Activated naive CD4-positive, alpha-beta T cell (primary cell): ENCODE measurements around the gene OSBPL2.

Experiments
- DNase-seq, 4 experiments: peaks; one replicate each; lab custom pipeline; 2025; lab: John Stamatoyannopoulos, UW

Gene OSBPL2

DNA sequence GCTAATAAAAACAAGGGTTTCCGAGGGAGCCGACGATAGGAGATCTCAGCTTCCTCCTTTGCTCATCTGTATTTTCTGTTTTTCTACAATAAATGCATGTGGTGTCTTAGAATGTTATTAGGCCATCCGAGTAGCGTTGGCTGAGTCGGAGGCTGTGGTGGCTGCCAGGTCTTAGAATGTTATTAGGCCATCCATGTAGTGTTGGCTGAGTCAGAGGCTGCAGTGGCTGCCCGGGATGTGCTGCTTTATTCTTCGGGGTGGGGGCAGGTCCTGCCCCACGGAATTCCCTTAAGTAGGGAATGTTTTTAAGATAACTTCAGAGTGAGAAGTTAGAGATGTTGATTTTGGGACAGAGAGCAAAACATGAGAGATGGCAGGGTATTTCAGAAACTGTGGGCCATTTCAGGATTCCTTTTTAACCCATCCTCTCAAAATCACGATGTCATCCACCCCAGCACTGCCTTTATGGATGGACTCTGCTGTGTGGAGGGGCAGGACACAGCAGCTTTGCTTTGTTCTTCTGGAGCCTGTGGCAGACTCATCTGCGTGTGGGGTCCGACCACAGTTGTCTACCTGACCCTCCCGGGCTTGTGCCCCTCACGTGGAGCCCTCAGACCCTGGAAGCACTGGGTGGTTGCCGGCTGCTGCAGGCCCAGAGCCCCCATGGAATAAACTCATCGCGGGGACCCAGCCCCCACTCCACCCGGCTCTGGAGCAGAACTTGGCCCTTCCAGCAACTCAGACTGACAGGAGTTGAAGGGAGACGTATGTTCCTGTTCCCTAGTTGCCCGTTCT, 20.4 kb downstream of the OSBPL2 start:
- no peak for DNase-seq

DNA sequence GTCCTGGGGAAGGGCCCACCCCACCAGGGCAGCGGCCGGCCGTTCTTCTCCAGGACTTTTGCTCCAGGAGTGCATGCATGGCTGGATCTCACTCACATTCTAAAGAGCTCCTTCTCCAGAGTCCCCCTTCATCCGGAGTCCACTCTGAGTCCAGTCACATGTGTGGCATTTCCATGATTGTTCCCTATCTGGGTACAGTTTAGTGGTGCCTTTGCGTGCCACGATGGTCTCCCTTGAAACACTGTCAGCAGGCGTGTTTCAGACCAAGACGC, 20.9 kb downstream of the OSBPL2 start:
- DNase-seq: no peak

DNA sequence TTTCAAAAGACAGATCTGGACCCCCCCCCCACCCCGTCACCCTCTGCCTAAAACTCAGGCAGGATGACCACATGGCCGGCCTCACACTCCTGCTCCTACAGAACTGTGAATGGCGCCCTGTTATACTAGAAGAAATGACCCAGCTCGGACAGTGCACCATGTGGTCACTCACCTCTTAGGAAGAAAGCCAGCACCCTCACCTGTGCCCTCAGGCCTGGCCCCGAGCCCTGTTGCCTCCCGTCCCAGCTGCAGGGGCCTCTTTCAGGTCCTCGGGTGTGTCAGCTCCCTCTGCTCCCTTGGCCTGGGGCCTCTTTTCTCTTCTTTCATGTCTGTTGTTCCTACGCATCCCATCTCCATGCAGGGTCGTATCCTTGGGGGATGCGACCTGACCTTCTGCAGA, 23.7 kb downstream of the OSBPL2 start:
- no peak for DNase-seq

DNA sequence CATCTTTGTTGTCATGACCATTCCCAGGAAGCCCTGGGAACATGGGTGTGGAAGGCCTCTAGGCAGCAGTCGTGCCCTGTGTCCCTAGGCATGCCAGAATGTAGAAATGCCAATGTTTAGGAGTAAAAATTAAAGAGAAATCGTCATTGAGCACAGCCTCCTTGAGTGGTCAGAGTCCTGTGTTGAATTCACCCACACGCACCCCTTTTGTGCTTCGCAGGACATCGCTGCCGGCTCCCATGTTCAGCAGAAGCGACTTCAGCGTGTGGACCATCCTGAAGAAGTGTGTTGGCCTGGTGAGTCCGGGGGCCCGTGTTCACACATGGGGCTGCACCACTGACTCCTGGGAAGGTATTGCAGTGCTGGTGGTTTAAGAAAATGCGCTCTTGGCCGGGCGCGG, 25.1 kb downstream of the OSBPL2 start:
- DNase-seq: no peak

DNA sequence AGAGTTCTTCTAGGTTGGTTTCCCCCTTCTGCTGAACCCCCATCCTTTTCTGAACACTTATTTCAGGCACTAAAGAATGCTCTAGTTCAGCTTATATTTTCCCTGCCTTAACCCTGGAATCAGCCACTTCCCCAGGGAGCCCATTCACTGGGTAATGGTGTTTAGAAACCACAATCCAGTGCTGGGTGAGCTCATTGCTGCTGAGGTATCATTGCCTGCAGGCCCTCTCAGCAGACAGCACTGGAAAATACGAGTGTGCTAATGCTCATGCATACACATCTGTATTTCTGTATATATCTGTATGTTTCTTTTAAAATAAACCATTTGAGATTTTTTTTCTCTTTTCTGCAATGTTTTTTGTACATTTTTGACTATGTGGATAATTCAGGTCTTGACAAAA, 27.0 kb downstream of the OSBPL2 start:
- DNase-seq: no peak

DNA sequence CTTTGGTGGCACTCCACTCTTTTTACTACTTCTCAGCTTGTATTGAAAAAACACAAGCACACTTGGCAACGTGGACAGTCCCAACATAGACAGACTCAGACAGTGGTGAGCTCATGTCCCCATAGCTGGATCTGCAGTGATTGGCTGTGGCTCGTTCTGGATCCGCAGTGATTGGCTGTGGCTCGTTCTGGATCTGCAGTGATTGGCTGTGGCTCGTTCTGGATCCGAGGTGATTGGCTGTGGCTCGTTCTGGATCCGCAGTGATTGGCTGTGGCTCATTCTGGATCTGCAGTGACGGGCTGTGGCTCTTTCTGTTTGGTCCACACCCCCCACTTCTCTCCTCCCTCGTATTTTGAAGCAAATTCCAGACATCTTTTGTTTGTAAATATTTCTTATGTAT, 28.0 kb downstream of the OSBPL2 start:
- no peak for DNase-seq

DNA sequence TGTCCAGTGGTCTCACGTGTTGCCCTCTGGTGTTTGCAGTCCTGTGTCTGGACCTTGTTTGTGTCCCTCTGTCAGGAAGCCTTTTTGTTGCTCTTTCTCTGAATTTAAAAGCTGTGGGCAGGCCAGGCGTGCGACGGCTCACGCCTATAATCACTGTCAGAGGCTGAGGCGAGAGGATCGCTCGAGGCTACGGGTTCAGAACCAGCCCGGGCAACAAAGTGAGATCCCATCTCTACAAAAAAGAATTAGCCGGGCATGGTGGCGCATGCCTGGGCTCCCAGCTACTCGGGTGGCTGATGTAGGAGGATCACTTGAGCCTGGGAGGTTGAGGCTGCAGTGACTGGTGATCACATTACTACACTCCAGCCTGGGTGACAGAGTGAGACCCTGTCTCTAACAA, 28.5 kb downstream of the OSBPL2 start:
- DNase-seq: no peak

DNA sequence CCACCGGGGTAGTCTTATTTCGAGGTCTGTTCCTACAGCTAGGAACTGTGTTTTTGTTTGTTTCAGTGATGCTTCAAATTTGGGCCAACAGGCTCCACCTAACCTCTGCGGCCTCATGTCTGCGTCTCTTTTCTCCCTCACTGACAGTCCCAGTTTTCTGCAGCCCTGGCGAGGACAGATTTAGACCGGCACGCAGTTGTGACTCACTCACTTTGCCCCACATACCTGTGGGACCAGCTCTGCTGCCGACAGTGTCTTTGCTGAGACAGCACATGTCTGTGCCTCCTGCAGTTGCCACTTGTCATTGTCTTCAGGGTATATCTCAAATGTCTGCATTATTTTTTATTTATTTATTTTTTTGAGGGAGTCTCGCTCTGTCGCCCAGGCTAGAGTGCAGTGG, 29.2 kb downstream of the OSBPL2 start:
- DNase-seq: no peak

DNA sequence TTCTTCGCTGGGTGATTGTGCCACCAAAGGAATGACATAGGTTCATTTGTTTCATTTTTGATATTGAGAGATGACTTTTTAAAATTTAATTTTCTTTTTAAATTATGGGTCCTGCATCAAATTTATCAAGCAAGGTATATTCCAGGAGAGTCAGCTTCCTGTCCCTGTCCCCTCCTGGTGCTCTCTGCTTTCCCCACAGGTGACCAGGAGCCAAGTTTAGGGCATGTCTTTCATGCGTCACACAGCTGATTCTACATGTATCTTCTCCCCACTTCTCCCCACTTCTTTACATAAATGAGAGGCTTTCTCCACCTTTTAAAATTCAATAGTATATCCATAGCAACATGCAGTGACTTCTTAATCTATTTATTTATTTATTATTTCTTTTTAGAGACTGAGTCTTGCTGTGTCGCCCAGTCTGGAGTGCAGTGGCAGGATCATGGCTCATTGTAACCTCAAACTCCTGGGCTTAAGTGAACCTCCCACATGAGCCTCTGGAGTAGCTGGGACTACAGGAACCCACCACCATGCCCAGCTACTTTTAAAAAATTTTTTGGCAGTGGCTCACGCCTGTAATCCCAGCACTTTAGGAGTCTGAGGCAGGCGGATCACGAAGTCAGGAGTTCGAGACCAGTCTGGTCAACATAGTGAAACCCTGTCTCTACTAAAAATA, 30.0 kb downstream of the OSBPL2 start:
- DNase-seq: no peak

DNA sequence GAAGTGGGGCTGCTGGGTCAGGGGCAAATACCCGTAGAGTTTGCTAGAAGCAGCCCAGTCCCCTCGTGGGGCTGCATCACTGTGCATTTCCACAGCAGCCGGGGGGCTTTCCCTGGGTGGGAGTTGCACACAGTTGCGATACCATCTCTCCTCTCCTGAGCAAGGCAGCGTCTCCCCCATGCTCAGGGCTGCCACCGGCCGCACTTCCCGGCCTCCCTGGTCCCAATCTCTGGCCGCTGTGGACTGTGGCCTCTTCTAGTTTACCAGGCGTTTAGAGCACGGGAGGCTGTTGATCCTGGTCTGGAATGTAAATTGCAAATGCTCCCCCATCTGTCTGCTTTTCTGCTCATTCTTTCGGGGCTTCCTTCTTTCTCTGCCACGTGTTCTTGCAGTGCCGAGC, 31.1 kb downstream of the OSBPL2 start:
- no peak for DNase-seq

DNA sequence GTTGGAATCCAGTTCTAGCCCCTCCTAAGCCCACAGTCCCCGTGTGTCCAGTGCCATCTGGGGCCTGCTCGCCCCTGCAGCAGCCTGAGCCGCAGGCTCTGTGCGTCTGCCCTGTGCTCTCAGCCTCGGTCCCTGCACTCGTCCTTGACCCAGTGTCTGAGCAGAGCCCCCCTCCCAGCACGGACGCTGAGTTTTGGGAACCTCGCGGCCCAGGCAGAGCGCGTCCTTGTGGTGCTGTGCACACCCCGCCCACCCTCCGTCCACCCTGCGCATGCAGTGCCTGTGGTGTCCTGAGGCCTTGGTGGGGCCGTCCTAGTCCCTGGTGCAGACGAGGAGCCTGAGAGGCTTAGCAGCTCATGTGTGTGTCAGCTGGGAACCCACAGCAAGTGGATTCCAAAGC, 31.6 kb downstream of the OSBPL2 start:
- DNase-seq: no peak

DNA sequence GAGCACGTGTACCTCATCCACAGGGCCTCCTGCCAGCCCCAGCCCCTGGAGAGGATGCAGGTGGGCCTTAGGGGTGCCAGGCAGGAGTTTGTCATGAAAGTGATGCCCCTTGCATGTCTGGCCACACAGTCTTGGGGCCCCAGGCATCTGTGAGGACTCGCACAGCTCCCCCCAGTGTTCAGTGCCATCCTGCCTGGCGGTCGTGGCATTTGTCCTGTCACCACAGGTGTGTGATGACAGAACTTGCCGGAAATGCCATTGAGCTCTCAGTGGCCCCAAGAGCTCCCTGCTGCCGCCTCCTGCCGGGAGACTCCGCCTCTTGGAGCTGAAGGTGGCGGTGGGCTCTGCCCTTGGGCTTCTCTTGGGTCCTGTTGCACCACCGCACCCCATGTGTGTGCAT, 33.9 kb downstream of the OSBPL2 start:
- DNase-seq: no peak

DNA sequence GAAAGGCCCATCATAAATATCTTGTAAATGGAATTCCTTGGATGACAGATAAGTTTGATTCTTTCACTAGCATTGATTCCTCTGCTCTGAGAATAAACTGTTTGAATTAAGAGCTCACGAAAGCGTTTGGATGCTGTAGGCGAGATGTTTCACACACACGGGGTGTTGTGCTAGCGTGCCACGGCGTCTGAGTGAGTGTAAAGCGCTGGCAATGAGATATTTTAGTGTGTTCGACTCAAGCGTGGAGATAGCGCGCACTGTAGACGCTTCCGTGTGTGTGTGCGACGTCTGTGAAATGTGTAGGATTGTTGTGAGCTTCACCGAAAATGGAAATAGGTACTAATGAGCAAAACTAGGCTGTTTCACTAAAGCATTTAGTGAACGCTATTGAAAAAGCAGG, 35.1 kb downstream of the OSBPL2 start:
- DNase-seq: no peak

DNA sequence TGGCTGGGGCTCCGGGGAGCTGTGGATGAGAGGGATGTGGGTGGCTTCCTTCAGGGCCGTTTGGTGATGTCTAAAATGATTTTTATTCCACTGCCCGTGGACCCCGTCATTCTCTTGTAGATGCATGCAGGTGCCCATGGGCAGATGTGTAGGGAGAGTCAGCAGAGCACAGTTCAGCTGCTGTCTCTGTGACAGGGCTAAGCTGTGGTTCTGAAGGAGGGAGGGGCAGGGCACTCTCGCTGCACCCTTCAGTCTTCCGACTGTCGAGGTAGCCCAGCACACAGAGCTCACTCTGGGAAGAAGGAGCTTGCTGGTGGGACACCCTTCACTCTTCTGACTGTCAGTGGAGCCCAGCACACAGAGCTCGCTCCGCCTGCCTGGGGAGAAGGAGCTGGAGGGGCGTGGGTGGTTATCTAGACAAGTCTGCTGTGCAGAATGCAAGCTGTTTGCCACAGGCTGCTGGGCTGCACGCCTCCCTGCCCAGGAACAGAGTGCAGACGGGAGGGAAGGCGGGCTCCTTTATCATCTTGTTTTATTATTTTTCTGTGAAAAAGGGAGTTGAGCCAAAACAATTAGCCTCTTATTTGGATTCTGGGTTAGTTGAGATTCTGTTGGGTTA, 36.1 kb downstream of the OSBPL2 start:
- DNase-seq: no peak

DNA sequence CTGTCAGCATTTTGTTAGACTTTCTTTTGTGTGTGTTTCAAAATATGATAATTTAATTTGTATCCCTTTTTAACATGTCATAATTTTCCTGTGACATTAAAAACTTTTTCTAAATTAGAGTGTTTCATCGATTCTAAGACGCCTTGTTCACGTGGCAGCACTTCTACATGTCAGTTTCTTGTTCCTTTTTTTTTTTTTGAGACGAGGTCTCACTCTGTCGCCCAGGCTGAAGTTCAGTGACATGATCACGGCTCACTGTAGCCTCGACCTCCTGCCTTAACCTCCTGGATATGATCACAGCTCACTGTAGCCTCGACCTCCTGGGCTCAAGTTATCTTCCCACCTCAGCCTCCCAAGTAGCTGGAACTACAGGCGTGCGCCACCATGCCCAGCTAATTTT, 36.9 kb downstream of the OSBPL2 start:
- no peak for DNase-seq

DNA sequence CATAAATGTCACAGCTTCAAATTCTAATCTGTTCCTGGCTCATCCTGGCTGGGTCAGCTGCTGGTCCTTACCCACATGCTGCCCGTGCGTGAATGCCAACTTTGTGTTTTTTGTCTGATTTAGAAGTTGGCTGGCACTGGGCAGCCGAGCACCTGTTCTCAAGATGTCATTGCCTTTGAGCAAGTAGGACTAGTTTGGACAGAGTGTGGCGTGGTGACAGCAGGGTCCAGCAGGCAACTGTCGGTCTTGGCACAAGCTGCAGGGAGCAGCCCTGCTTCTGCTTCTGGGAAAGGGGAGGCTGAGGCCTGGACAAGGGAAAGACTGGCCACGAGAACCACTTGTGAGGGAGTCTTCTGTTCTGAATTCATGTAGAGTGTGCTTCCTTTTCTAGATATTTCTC, 38.1 kb downstream of the OSBPL2 start:
- DNase-seq: no peak

DNA sequence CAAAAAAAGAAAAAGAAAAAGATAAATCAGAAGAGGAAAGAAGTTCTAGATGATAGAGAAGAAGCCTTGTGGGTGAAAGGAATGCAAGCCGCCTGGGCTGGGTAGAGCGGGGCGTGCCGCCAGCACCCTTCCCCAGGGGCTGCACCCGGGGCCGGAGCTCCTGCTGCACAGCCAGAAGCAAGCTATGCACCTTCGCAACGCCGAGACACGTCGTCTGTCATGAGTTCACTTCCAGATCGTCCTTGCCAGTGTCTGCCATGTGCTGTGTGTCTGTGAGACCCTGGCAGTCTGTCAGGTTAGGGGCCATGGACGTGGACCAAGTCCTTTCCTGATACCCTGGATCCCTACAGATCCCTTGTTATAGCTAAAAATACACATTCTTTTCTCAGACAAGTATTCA, 38.9 kb downstream of the OSBPL2 start:
- DNase-seq: no peak

DNA sequence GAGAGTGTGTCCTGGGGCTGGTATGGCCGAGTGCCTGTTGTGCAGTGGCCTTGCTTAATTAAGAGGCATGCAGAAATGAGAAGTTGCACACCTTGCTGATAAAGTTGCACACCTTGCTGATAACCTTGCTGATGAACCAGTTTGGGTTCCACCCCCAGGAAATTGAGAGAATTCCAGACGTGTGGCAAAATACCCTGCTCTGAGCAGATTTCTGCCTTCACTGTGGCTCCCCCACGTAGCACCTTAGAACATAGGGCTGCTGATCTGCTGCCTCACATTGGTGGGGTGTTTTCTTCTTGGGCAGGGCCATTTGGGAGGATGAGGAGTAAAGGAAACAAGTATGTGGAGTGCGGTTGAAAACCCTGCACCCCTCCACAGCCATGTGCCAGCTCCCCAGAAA, 42.0 kb downstream of the OSBPL2 start:
- no peak for DNase-seq

DNA sequence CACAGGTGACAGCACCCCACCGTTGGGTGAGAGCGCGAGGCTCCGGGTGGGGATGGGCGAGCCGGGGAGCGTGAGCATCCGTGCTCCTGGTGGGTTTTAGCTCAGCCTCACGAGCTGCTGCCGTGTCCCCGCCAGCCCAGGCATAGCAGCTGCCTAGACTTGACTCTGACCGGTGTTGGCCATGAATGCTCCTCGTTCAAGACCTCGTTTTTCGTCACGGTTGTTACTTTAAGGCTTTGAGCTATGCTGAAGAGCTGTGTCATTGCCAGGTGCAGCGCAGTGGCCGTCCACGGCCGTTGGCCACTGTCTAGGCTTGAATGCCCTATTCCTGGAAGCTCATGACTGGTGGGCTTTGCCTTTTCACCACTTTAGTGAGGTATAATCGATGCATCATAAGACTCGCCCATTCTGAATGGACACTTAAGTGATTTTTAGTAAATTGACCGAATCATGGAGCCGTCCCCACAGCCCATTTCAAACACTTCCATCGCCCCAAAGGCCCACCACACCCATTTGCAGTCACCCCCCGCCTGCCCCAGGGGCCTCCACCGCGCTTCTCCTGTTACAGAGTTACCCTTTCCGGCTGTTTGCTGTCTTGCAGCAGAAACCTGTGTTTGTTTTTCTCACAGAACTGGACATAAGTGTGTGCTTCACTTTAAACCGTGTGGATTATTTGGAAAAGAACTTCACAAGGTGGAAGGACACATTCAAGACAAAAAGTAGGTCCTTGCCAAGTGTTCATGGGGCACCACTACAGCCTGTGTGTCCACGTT, 43.0 kb downstream of the OSBPL2 start:
- DNase-seq: no peak

DNA sequence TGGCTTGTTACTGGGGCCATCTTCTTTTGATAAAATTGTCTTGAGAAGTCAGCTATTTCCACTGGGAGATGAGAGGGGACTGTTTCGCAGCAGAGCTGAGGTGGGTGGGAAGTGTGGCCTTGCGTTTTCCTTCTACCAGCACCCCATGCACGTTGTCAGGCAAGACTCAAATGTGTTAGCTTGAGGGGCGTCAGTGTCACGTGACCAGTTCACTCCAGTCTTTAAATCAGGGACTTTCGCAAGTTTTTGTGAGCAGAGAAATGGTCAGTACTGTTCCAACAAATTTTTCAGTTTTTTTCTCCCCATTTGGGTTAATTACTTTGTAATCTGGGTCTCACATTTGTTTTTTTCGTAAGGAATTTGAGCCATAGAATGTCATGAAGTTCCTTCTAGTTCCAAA, 43.8 kb downstream of the OSBPL2 start:
- DNase-seq: no peak

DNA sequence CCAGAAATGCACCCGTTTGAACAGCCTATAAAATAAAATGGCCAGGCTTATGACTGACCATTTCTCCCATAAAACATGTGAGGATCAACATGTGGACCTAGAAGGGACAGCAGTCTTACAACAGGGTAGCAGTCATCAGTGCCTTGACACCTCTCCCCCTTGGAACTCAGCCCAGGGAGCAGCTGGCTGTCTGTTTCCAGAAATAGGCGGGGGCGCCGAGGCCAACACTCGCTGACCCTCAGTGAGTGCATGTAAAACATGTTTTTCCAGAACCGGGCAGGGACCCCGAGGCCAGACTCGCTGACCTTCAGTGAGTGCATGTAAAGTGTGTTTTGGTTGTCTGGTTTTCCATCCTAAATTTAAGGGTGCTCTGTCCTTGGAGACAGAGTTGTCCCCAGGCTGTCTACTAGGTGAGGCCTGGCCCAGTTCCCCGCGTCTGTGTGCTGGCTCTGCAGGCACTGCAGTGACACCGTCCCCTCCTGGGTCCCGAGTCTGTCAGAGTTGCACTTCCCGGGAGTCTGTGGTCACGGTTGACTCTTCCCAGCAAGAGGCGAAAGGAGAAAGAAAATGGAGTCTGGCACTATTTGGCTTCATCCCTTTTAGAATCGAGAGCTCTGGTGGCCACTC, 44.7 kb downstream of the OSBPL2 start:
- DNase-seq: no peak

DNA sequence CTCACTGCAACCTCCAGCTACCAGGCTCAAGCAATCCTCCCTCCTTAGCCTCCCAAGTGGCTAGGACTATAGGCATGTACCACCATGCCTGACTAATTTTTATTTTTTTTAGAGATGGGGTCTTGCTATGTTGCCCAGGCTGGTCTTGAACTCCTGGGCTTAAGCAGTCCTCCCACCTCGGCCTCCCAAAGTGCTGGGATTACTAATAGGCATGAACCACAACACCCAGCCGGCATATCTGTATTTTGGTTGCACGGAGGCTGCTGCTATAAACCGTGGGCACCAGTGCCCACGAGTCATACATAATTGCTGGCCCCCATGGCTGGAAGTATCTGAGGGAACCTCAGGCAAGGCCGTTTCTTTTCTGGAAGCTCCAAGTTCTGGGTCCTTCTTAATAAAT, 46.1 kb downstream of the OSBPL2 start:
- no peak for DNase-seq

DNA sequence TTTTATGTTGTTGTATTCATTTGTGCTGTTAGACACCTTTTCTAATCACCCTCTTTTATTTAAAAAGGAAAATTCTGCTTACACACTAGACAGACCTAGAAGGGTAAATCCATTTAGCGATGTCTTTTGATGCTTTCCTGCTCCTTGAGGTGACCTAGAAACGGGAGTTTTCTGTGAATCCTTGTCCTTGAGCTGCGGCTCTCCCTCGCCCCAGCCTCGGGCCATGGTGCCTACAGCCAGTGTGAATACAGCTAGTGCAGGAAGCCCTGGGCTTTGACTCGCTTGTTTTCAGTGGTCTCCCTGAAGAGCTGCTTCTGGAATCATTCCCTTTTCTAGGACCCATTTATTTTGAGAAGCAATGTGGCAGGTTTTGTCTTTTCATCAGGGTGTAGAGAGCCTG, 46.8 kb downstream of the OSBPL2 start:
- no peak for DNase-seq
